HepG2 (cell line): ENCODE results near the gene KDELR3. TPM values are rescaled to one million over a fixed set of nuclear protein-coding genes. Genes with fewer than 3 reads are reported as not detected.
A peak's percentile ranks its signal among the peaks of the same experiment; 100 is the strongest.

Source experiments
- BHLHE40 ChIP-seq: IDR thresholded peaks from 2 replicates; pipeline ENCODE4 v1.6.1; 2011; ENCODE audit warnings: low read length, improper control_type of control experiment
- CREB3 ChIP-seq: sonication (generic); formaldehyde crosslinking; IDR thresholded peaks from 2 replicates; pipeline ENCODE4 v1.5.0; 2020; ENCODE audit warnings: missing genetic modification reagents
- ETS1 ChIP-seq: sonication (generic); formaldehyde crosslinking; IDR thresholded peaks from 2 replicates; pipeline ENCODE4 v1.4.0; 2020; ENCODE audit warnings: missing genetic modification reagents
- GLMP ChIP-seq: sonication (generic); formaldehyde crosslinking; IDR thresholded peaks from 2 replicates; pipeline ENCODE4 v1.9.0; 2021; ENCODE audit warnings: missing genetic modification reagents, mild to moderate bottlenecking, borderline replicate concordance
- KDM2A ChIP-seq: sonication (generic); formaldehyde crosslinking; IDR thresholded peaks from 2 replicates; pipeline ENCODE4 v1.4.0; 2020; ENCODE audit warnings: low read depth, missing genetic modification reagents, borderline replicate concordance
- ONECUT2 ChIP-seq: sonication (generic); formaldehyde crosslinking; IDR thresholded peaks from 2 replicates; pipeline ENCODE4 v1.4.0; 2020; ENCODE audit warnings: missing genetic modification reagents
- PCBP1 ChIP-seq: fragments of 200-400 bp; formaldehyde crosslinking; IDR thresholded peaks from 2 replicates; pipeline ENCODE4 v1.6.1; 2017; ENCODE audit warnings: mild to moderate bottlenecking, low read depth, low read length, borderline replicate concordance
- ZFYVE20 ChIP-seq: sonication (generic); formaldehyde crosslinking; IDR thresholded peaks from 2 replicates; pipeline ENCODE4 v1.8.0; 2023; ENCODE audit warnings: low read depth, mild to moderate bottlenecking, moderate library complexity, missing genetic modification reagents, borderline replicate concordance
- ZNF326 ChIP-seq: sonication (generic); formaldehyde crosslinking; IDR thresholded peaks from 2 replicates; pipeline ENCODE4 v1.4.0; 2020; ENCODE audit warnings: missing genetic modification reagents, borderline replicate concordance
- ZNF496 ChIP-seq: sonication (generic); formaldehyde crosslinking; IDR thresholded peaks from 2 replicates; pipeline ENCODE4 v1.8.1; 2023; ENCODE audit warnings: mild to moderate bottlenecking, moderate library complexity, missing genetic modification reagents; ENCODE audit not compliant: insufficient replicate concordance
- ZNF543 ChIP-seq: sonication (generic); formaldehyde crosslinking; IDR thresholded peaks from 2 replicates; pipeline ENCODE4 v1.4.0; 2020; ENCODE audit warnings: mild to moderate bottlenecking, missing genetic modification reagents
- ZNF552 ChIP-seq: sonication (generic); formaldehyde crosslinking; IDR thresholded peaks from 2 replicates; pipeline ENCODE4 v1.9.0; 2022; ENCODE audit warnings: missing genetic modification reagents, mild to moderate bottlenecking, borderline replicate concordance
- ZNF564 ChIP-seq: sonication (generic); formaldehyde crosslinking; IDR thresholded peaks from 2 replicates; pipeline ENCODE4 v1.8.1; 2023; ENCODE audit warnings: mild to moderate bottlenecking, missing genetic modification reagents
- ZNF879 ChIP-seq: sonication (generic); formaldehyde crosslinking; IDR thresholded peaks from 2 replicates; pipeline ENCODE4 v1.8.1; 2023; ENCODE audit warnings: missing genetic modification reagents
- polyA plus RNA-seq, 8 experiments: library from polyadenylated mRNA; depleted of rRNA in 3 of 8; stranded (reverse) in 7 of 8; unstranded in 1 of 8; fragments of >200 nt; fragmentation: Illumina TruSeq in 4 of 8; extraction: Trizol in 4 of 8; gene quantifications; 2 replicates each; pipeline versions ENCODE4 v1.2.1 to v1.2.3, GENCODE V29; 2011 to 2016; ENCODE audit warnings: low read depth in 4 of 8, missing spikeins in 1 of 8, mixed read lengths in 1 of 8; ENCODE audit not compliant: insufficient read depth in 1 of 8
- total RNA-seq, 5 experiments: library from RNA; depleted of rRNA; stranded (reverse); fragments of >200 nt; fragmentation: Illumina TruSeq; extraction: Trizol; gene quantifications; 2 replicates each; pipeline ENCODE4 v1.2.3, GENCODE V29; 2016; ENCODE audit warnings: low read depth in 1 of 5
- TF ChIP-seq, protein P1 (sequence below): sonication (generic); formaldehyde crosslinking; IDR thresholded peaks from 2 replicates; pipeline ENCODE4 v1.8.1; 2023; ENCODE audit warnings: mild to moderate bottlenecking, moderate library complexity, missing genetic modification reagents
- TF ChIP-seq, protein P2 (sequence below): sonication (generic); formaldehyde crosslinking; IDR thresholded peaks from 2 replicates; pipeline ENCODE4 v1.5.0; 2020; ENCODE audit warnings: mild to moderate bottlenecking, missing genetic modification reagents
- TF ChIP-seq, protein P3 (sequence below): IDR thresholded peaks from 2 replicates; pipeline ENCODE4 v1.6.1; 2016; ENCODE audit warnings: missing genetic modification reagents, missing compliant biosample characterization
- TF ChIP-seq, protein P4 (sequence below): sonication (generic); formaldehyde crosslinking; IDR thresholded peaks from 2 replicates; pipeline ENCODE4 v1.4.0; 2020; ENCODE audit warnings: mild to moderate bottlenecking, missing genetic modification reagents, borderline replicate concordance

KDELR3 gene
- total and polyA plus RNA-seq, 2 of the 13 experiments (the other 11 are each of a cell fraction or from before 2014, with no cell fraction given) = 24.2 to 65.7 TPM

GRCh38 chr22:38462960-38463784 is 4.7 kb upstream of the KDELR3 start (continued):
- TF ChIP-seq ZFYVE20 (no peak), GLMP (CRISPR knock-in tag) (no peak), ZNF552 (CRISPR knock-in tag) (no peak), ZNF326 (no peak), CREB3 (CRISPR knock-in tag) (no peak), ZNF879 (no peak), ZNF543 (peak; percentile 51; the same call in 1 of the 2 replicates), PCBP1 (no peak), ETS1 (no peak), ZNF496 (CRISPR knock-in tag) (no peak), BHLHE40 (peak; percentile 91), ONECUT2 (CRISPR knock-in tag) (peak; percentile 49; the same call in 1 of the 2 replicates), ZNF564 (no peak), KDM2A (CRISPR knock-in tag) (peak; percentile 79)
- TF ChIP-seq, protein P1, sequence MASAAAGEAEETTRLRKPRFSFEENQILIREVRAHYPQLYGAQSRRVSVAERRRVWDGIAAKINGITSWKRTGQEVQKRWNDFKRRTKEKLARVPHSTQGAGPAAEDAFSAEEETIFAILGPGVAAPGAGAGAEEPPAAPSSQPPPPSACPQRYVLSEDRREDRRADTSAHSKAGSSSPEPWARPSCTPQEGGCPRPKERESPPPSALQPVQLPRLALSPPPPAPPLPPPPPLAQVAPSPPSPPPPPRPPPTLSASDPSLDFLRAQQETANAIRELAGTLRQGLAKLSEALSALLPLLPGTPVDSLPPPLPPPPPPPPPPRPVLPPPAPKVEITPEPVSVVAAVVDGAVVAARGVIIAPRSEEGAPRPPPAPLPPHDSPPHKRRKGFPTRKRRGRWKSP = peak; percentile 71
- TF ChIP-seq, protein P2, sequence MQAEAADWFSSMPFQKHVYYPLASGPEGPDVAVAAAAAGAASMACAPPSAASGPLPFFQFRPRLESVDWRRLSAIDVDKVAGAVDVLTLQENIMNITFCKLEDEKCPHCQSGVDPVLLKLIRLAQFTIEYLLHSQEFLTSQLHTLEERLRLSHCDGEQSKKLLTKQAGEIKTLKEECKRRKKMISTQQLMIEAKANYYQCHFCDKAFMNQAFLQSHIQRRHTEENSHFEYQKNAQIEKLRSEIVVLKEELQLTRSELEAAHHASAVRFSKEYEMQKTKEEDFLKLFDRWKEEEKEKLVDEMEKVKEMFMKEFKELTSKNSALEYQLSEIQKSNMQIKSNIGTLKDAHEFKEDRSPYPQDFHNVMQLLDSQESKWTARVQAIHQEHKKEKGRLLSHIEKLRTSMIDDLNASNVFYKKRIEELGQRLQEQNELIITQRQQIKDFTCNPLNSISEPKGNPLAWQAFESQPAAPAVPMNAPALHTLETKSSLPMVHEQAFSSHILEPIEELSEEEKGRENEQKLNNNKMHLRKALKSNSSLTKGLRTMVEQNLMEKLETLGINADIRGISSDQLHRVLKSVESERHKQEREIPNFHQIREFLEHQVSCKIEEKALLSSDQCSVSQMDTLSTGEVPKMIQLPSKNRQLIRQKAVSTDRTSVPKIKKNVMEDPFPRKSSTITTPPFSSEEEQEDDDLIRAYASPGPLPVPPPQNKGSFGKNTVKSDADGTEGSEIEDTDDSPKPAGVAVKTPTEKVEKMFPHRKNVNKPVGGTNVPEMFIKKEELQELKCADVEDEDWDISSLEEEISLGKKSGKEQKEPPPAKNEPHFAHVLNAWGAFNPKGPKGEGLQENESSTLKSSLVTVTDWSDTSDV (CRISPR knock-in tag) = no peak
- TF ChIP-seq, protein P3, sequence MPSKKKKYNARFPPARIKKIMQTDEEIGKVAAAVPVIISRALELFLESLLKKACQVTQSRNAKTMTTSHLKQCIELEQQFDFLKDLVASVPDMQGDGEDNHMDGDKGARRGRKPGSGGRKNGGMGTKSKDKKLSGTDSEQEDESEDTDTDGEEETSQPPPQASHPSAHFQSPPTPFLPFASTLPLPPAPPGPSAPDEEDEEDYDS (CRISPR knock-in tag) = peak; percentile 50; the same call in 1 of the 2 replicates
- TF ChIP-seq, protein P4, sequence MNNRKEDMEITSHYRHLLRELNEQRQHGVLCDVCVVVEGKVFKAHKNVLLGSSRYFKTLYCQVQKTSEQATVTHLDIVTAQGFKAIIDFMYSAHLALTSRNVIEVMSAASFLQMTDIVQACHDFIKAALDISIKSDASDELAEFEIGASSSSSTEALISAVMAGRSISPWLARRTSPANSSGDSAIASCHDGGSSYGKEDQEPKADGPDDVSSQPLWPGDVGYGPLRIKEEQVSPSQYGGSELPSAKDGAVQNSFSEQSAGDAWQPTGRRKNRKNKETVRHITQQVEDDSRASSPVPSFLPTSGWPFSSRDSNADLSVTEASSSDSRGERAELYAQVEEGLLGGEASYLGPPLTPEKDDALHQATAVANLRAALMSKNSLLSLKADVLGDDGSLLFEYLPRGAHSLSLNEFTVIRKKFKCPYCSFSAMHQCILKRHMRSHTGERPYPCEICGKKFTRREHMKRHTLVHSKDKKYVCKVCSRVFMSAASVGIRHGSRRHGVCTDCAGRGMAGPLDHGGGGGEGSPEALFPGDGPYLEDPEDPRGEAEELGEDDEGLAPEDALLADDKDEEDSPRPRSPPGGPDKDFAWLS (CRISPR knock-in tag) = no peak
